Keratinocyte (primary cell): Measurements from ENCODE around the gene SLC6A19. TPM values are rescaled to one million over a fixed set of nuclear protein-coding genes. Genes with fewer than 3 reads are reported as not detected.

Experiments
- DNase-seq: peaks from one replicate; pipeline ENCODE4 v3.0.0-alpha.2; 2011; ENCODE audit warnings: low read depth, missing footprints, low spot score
- FAIRE-seq: peaks from 2 replicates; lab custom pipeline; 2011; peaks lifted over from hg19 to GRCh38; lab: Jason Lieb, UNC
- H2AFZ ChIP-seq: 2 replicates; pipeline ENCODE4 v1.6.0; 2012; ENCODE audit warnings: low read length, control low read depth, inconsistent platforms; ENCODE audit not compliant: control insufficient read depth
- H3K27ac ChIP-seq: 2 replicates; pipeline ENCODE4 v1.5.1; 2011; ENCODE audit warnings: low read length; ENCODE audit not compliant: control insufficient read depth, insufficient read depth
- H3K27me3 ChIP-seq: 3 replicates; pipeline ENCODE4 v1.6.0; 2011; ENCODE audit warnings: low read length; ENCODE audit not compliant: control insufficient read depth, insufficient read depth; ENCODE audit errors: extremely low read depth
- H3K36me3 ChIP-seq, 2 experiments: 2 replicates in 1 of 2; 3 replicates in 1 of 2; pipeline ENCODE4 v1.5.1; 2011; ENCODE audit warnings: low read length in 2 of 2, mild to moderate bottlenecking in 1 of 2; ENCODE audit not compliant: control insufficient read depth in 2 of 2, insufficient read depth in 2 of 2; ENCODE audit errors: extremely low read depth in 1 of 2
- H3K4me1 ChIP-seq: 3 replicates; pipeline ENCODE4 v1.5.1; 2011; ENCODE audit warnings: low read length; ENCODE audit not compliant: control insufficient read depth, insufficient read depth; ENCODE audit errors: extremely low read depth
- H3K4me2 ChIP-seq: 3 replicates; pipeline ENCODE4 v1.6.0; 2011; ENCODE audit warnings: low read depth, low read length; ENCODE audit not compliant: control insufficient read depth, insufficient read depth; ENCODE audit errors: extremely low read depth
- H3K4me3 ChIP-seq, 3 experiments: fragments of 200-600 bp in 1 of 3; sonication (generic) in 1 of 3; 2 replicates in 2 of 3; 3 replicates in 1 of 3; pipeline ENCODE4 v1.5.1; 2011 to 2016; ENCODE audit warnings: low read length in 3 of 3, mild to moderate bottlenecking in 3 of 3, control low read depth in 2 of 3, inconsistent platforms in 1 of 3, low read depth in 1 of 3, mixed read lengths in 1 of 3, mixed run types in 1 of 3, moderate library complexity in 1 of 3; ENCODE audit not compliant: control insufficient read depth in 2 of 3, insufficient read depth in 2 of 3; ENCODE audit errors: extremely low read depth in 1 of 3
- H3K79me2 ChIP-seq: 2 replicates; pipeline ENCODE4 v1.6.0; 2012; ENCODE audit warnings: low read length; ENCODE audit not compliant: control insufficient read depth, insufficient read depth
- H3K9ac ChIP-seq: 3 replicates; pipeline ENCODE4 v1.6.0; 2011; ENCODE audit warnings: low read length; ENCODE audit not compliant: control insufficient read depth, insufficient read depth; ENCODE audit errors: extremely low read depth
- H3K9me1 ChIP-seq: 3 replicates; pipeline ENCODE4 v1.6.0; 2011; ENCODE audit warnings: low read length; ENCODE audit not compliant: control insufficient read depth, insufficient read depth; ENCODE audit errors: extremely low read depth
- H3K9me3 ChIP-seq: 2 replicates; pipeline ENCODE4 v1.5.1; 2012; ENCODE audit warnings: low read depth, low read length; ENCODE audit not compliant: control insufficient read depth
- H4K20me1 ChIP-seq: 3 replicates; pipeline ENCODE4 v1.6.0; 2011; ENCODE audit warnings: low read length; ENCODE audit not compliant: control insufficient read depth, insufficient read depth; ENCODE audit errors: extremely low read depth
- CTCF ChIP-seq, 3 experiments: IDR thresholded peaks in 1 of 3; conservative IDR thresholded peaks in 1 of 3; optimal IDR thresholded peaks in 1 of 3; 2 replicates in 2 of 3; 3 replicates in 1 of 3; pipeline versions ENCODE3 to v1.5.1; 2011; ENCODE audit warnings: low read length in 3 of 3, mild to moderate bottlenecking in 3 of 3, moderate library complexity in 2 of 3, control low read depth in 1 of 3, inconsistent platforms in 1 of 3; ENCODE audit not compliant: insufficient read depth in 2 of 3; ENCODE audit errors: extremely low read depth in 1 of 3
- EZH2 ChIP-seq: IDR thresholded peaks from one replicate; pipeline ENCODE4 v1.6.1; 2012; ENCODE audit warnings: inconsistent platforms, mild to moderate bottlenecking, low read length, moderate library complexity
- dilution Hi-C: fragments of 300-500 bp; cut with MboI; formaldehyde crosslinking; loops from one replicate; pipeline ENCODE4 v1.7.0; 2020; ENCODE audit warnings: low sequenced_read_pairs; ENCODE audit not compliant: extremely low pct_ligation_motif_present
- polyA plus RNA-seq, 5 experiments: library from polyadenylated mRNA; depleted of rRNA in 3 of 5; stranded (reverse) in 3 of 5; stranded (forward) in 1 of 5; unstranded in 1 of 5; fragments of >200 nt; gene quantifications; 1 replicate in 1 of 5; 2 replicates in 3 of 5; 3 replicates in 1 of 5; pipeline versions ENCODE4 v1.2.1 to v1.2.3, GENCODE V29; 2011 to 2012; ENCODE audit warnings: missing spikeins in 2 of 5, low read depth in 1 of 5, low replicate concordance in 1 of 5

The SLC6A19 gene
- polyA plus RNA-seq, 1 donor (not counting 4 experiments of a cell fraction or from before 2014, with no cell fraction given): not detected

- DNase-seq: no peak
- Histone ChIP-seq H3K27ac (no peak overlapping the region), H3K9me3 (peaks cover 15% of the 10 kb centered on the region), H3K36me3 (no peaks in the 10 kb centered on the region), H3K4me1 (no peaks in the 10 kb centered on the region), H3K9ac (no peak overlapping the region), H3K4me2 (no peak overlapping the region), H4K20me1 (no peaks in the 10 kb centered on the region), H2AFZ (no peak overlapping the region), H3K79me2 (no peaks in the 10 kb centered on the region), H3K9me1 (no peaks in the 10 kb centered on the region), H3K4me3 (no peak overlapping the region), H3K27me3 (no peaks in the 10 kb centered on the region)
- no peak for FAIRE-seq
- dilution Hi-C loops: no loop called here
- TF ChIP-seq CTCF (optimal IDR thresholded peaks at IDR 0.05 in 1 of 3, IDR thresholded peaks at IDR 0.05 in 1 of 3, conservative IDR thresholded peaks at IDR 0.05 in 1 of 3; ENCODE audit: extremely low read depth in 1 of 3, insufficient read depth in 2 of 3, low read length in 3 of 3): no peak
- TF ChIP-seq EZH2: no peak
These were observed 20.8 kb downstream of the SLC6A19 start for GRCh38 chr5:1222147-1222546.

GRCh38 chr5:1222621-1223277, 21.4 kb downstream of the SLC6A19 start:
- Histone ChIP-seq H3K36me3 (no peaks in the 10 kb centered on the region), H3K9me3 (peaks cover 15% of the 10 kb centered on the region), H2AFZ (no peak overlapping the region), H3K27me3 (no peaks in the 10 kb centered on the region), H3K4me3 (no peak overlapping the region), H3K27ac (no peak overlapping the region), H4K20me1 (no peaks in the 10 kb centered on the region), H3K79me2 (no peaks in the 10 kb centered on the region), H3K4me1 (no peaks in the 10 kb centered on the region), H3K4me2 (no peak overlapping the region), H3K9me1 (no peaks in the 10 kb centered on the region), H3K9ac (no peak overlapping the region)
- DNase-seq: no peak
- dilution Hi-C loops: no loop called here
- no peak for TF ChIP-seq CTCF (optimal IDR thresholded peaks at IDR 0.05 in 1 of 3, IDR thresholded peaks at IDR 0.05 in 1 of 3, conservative IDR thresholded peaks at IDR 0.05 in 1 of 3; ENCODE audit: extremely low read depth in 1 of 3, insufficient read depth in 2 of 3, low read length in 3 of 3)
- no peak for TF ChIP-seq EZH2
- no peak for FAIRE-seq
